ENCODE data around the gene NAT10.

The NAT10 gene

DNA sequence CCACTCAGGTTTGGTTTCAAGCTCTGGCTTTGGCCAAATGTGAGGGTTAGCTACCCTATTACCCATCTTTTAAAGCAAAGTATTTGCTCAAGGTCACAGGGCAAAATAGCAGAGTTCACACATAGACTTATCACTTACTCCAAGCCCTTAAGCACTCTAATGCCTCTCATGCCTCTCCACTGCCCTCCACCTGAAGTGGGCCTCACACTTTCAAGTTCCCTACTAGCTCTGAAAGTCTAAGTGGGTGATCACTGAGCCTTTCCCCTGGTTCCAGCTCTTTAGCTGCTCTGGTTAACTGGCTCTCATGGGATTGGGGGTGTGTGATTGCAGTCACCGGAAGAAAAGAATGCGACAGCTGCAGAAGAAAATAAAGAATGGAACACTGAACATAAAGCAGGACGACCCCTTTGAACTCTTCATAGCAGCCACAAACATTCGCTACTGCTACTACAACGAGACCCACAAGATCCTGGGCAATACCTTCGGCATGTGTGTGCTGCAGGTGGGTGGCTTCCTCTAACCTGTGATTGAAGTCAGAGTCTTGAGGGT lies 6.4 kb downstream of the NAT10 start:
- no peak for DNase-seq

DNA sequence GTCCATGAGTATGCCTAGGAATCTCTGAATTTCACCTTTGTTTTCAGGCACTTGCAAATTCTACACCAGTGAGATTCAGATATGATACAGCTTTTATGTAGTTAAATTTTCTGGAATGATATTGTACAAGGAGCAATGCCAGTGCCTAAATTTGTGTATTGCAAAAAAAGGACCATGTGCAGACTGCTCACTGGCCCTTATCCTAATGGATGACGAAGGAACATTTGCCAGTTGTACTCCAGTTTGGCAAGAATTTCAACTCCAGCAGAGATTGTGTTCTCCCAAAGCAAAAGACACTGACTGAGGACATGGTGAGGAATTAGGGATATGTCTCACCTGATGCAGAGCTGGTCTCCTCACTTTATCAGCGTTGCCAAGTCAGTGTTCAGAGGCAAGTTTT lies 8.6 kb downstream of the NAT10 start:
- no peak for DNase-seq

DNA sequence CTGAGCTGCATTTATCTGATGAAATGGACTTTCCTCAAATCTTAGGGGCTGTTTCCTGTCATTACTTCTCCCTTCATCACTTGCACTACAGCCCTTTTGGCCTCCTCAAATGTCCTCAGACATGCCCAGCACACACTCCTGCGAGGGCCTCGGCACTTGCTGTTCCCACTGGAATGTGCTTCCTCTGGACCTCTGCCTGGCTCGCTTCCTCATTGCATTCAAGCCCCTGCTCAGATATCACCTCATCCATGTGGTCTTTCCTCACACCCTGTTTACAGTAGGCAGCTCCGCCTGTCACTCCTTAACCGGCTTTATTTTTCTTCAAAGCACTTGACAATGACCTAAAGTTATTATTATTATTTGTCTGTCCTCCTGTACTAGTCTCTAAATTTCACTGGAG lies 9.0 kb downstream of the NAT10 start:
- no peak for DNase-seq

- no peak for DNase-seq
Observed at GRCh38 chr11:34120651-34121050, 15.2 kb downstream of the NAT10 start.

- no peak for DNase-seq
Observed at GRCh38 chr11:34124885-34125668, 19.6 kb downstream of the NAT10 start.

DNA sequence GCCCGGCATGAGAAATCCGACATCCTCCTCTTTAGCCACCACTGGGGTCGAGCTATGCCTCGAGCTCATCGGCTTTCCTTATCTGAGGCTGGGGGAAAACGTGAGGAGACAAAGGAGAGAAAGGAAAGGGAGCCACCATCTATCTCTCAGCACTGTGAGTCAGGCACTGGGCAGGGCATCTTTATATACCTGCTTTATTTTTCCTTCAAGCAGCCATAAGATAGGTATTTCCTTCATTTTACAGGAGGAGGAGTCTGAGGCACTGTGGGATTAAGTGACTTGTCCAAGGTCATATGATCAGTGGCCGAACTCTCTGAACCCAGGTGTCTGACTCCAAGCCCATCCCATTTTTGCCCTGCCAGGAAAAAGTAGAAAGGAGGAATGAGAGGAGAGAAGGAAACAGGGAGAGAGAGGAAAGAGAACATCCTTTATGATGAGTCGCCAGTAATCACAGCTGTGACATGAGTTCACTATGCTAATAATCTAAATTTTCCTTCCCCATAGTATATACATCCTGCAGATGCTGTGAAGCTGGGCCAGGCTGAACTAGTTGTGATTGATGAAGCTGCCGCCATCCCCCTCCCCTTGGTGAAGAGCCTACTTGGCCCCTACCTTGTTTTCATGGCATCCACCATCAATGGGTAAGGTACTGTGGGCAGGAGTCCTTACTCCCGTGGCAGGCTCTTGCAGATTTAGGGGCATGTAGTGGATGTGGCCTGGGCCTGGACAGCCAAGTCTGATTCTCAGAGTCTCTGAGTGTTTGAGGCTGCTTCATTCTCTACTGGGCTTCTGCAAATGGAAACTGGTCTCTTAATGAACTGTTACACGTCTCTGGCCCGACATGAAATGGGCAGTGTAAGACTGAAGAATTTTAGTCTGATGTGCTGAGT lies 21.8 kb downstream of the NAT10 start:
- no peak for DNase-seq

DNA sequence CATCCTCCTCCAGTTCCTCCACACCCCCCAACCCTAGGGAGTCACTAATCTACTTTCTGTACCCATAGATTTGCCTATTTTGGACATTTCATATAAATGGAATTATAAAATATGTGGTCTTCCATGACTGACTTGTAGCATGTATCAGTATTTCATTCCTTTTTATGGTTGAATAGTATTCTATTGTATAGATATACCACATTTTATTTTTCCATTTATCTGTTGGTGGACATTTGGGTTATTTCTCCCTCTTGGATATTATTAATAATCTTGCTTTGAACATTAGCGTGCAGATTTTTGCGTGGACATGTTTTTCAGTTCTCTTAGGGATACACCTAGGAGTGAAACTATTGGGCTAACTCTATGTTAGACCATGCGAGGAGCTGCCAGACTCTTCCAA lies 23.4 kb downstream of the NAT10 start:
- DNase-seq = no peak

DNA sequence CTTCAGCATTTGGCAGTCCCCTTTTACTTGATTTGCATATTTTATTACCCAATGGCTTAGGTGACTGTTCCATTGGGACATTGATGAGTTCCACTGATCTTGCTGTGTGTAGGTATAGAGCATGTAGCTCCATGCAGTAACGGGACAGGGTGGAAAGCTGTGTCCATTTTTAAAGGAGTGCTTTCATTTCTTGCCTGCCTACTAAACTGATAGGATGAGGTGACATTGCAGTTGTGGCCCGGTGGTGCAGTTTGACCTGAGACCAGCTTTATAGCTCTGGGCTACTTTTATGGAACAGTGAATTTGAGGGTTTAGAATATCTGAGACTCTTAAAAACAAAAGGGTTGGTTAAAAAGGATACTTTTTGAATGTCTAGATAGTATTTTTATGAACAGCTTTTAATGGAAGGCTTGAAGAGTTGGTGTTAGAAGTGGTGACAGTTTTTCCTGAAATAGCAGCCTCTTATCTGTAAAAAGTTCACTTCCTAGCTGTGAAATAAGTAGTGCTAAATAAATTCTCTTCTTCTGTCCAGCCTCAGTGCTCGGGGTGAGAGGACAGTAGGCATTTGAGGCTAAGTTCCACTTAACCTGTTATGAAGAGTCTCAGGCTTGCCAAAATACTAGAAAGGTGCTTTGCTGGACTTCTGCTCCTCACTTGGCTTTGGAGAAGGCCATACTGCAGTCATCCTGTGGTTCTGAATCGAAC lies 27.0 kb downstream of the NAT10 start:
- DNase-seq = no peak

DNA sequence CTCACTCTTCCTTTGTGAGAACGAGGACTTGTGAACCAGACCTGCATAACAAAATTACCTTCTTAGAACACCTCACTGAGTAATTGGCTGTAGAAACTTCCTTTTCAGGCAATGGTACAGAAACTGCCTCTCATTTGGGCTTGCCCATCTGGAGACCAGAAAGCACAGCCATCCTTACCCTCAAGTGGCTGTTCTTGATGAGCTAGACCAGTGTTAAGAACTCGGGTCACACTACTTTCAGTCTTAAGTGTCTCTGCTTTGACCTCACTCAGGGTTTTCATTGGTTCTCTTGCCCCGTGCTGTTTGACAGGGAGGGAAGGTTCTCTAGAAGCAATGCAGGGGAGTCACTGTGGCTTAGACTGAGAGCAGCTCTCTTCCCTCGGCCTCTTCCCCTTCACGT lies 29.3 kb downstream of the NAT10 start:
- no peak for DNase-seq

GRCh38 chr11:34135439-34135838 lies 30.0 kb downstream of the NAT10 start:
- DNase-seq = no peak

DNA sequence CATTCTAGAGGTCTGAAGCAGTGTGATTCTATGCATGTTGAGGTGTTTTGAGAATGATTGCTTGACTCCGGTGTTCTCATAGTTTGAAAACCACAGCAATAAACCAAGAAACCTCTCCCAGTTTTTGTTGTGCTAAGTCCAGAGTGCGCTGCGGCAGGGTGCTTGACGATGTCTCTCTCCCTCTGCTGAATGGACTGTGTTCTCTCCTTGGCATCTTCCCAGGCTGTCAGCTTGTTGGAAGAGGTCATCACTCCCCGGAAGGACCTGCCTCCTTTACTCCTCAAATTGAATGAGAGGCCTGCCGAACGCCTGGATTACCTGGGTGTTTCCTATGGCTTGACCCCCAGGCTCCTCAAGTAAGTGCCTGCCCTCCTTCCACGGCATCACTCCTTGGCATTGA lies 31.0 kb downstream of the NAT10 start:
- DNase-seq = no peak

- DNase-seq = no peak
Observed at GRCh38 chr11:34139346-34139745, 33.9 kb downstream of the NAT10 start.

DNA sequence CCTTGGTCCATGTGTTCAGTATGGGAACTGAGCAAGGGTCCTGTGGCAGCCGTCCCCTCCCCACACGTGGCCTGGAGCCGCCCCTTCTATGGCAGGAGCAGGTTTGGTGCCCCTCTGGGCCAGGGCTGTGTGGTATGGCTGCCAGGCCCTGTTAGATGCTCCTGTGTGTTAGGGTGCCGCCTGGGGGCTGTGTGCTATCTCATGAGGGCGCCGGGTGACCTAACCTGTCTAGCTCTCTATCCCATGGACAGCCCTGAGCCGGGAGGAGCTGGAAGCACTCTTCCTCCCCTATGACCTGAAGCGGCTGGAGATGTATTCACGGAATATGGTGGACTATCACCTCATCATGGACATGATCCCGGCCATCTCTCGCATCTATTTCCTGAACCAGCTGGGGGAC lies 34.7 kb downstream of the NAT10 start:
- no peak for DNase-seq

- DNase-seq = no peak
Observed at GRCh38 chr11:34143048-34143447, 37.6 kb downstream of the NAT10 start.

DNA sequence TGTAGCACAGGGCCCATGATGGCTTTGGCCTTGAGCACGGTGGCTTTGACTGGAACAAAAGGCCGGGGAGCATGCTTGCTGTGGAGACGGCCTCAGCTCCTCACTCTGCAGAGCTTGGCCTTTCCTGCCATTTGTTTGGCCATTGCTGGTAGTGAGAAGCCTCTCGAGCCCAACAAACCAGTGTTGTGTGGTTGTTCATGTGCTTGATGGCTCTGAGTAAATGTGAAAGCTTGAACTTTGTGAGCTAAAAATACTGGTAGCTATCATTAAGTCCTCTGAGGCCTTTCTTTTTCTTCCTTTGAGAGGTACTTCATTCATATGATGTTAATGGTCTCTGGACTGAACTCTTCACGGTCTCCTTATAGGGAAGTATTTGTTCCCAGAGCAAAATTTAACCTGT lies 39.6 kb downstream of the NAT10 start:
- DNase-seq = no peak

DNA sequence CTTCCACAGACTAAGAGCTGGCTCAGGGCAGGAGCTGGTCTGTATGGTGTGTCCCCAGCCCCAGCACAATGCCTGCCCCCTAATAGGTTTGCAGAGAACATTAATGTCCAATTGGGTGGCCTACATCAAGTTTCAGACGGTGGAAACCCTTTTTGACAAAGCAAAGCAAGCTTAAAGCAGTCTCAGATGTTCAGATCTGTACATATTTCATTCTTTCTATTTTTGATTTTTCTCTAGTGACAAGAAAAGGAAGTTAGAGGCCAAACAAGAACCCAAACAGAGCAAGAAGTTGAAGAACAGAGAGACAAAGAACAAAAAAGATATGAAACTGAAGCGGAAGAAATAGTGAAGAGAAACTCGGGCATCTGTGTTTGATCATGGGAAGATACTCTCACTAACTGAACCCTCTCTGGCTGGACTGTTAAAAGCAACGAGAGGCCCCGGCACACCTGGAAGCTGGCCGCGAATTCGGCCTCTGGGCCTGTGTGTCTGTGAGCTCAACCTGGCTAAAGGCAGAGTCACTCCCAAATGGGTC lies 40.5 kb downstream of the NAT10 start:
- no peak for DNase-seq

DNA sequence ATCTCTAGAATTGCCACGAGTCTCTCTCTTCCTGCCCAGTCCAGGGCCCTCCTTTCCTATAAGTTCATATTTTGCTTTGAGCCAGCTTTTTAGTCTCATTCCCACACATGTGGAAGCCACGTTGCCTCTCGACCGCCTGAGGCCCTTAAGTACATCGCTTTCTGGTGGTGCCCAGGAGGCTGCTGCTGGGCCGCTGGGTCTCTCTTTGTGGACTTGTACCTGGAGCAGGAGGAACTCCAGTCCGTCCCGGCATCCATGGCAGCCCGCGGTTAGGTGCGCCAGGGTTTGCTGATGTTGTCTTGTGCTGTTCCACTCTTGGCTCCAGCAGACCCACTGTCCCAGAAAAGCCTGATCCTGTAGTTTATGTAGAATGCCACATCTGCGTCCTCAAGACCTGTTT lies 41.0 kb downstream of the NAT10 start:
- DNase-seq = no peak

DNA sequence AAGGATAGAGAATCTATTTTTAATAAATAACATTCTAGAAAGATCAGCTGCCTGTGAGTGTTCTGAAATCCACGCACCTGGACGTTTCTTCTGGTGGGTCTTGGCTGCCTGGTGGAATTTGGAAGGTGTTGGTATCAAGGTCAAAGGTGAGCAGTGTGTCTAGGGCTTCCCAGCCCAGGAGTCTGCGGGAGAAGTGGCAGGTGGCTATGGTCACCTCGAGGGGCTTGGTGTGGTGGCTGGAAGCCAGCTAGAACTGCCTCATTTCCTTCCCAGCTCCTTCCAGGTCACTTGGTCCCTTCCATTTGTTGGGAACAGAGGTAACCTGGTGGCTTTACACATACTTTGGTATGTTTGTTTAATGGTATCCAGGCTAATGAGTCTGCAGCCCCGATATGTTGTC lies 41.4 kb downstream of the NAT10 start:
- DNase-seq = no peak

DNA sequence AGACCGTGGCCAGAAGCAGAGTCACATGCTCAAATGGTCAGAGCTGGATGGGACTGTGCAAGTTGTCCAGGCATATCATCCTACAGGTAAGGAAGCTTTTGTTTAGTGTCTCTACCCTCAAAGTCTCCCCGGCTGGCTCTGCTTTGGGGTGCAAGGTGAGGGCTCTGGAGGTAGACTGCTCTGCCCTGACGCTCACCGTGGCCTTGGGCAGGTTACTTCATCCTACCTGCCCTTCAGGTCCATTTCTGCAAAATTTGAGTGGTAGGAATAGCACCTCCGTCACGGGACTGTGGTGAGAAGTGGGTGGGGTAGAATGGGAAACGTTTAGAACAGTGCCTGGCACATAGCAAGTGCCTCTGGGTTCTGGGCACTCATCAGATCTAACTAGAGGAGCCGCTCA lies 42.2 kb downstream of the NAT10 start:
- DNase-seq = no peak

DNA sequence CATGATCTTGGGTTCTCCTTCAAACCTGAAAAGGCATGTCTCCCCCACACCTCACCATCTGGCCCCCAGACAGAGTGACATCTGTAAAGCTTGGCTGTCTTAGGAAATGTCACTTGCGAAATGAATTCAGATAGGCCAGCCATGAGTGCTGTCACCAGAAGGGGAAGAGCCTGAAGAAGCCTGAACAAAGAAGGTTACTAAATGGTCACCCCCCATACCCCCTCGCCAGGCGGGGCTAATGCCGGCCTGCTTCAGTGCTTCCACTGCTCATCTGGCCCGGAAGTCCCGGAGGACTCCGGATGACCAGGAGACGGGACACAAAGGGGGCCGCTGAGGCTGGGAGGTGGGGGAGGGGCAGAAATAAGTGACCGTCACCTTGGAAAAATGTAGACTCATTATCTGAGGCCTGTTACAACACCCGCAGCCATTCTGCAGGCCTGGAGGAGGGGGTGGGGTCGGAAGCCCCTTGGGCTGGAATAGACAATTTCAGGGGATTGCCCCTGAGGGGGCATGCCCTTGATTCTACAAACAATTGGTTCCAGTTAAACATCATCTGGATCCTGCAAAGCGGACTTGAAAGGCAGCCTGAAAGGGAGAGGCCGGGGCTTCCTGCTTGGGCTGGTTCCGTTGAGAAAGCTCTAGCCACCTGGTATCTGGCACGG lies 43.2 kb downstream of the NAT10 start:
- no peak for DNase-seq

GRCh38 chr11:34149274-34149673 lies 43.8 kb downstream of the NAT10 start:
- DNase-seq = no peak

DNA sequence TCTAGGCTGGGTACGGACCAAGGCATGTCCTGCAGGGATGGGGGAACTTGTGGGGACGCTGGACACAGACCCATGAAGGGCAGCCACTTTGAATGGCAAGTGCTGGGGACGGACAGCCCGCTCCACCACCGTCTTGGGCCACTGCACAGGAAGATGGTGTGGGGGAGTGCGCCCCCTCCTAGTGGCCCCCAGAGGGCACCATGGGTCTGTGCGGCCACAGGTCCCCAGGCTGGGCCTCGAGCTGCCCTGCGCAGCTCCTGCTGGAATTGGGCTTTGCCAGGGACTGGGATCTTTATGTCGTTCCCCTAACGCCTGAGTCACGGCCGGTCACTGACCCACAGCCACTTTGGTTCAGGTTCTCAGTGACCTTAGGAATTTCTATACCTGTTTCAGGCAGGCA lies 44.4 kb downstream of the NAT10 start:
- no peak for DNase-seq
